Lung microvascular endothelial cell (primary cell): ENCODE data around the gene TULP3. TPM values are rescaled to one million over a fixed set of nuclear protein-coding genes. Genes with fewer than 3 reads are reported as not detected.
A peak's percentile ranks its signal among the peaks of the same experiment; 100 is the strongest.

Experiments used
- DNase-seq, 2 donors: peaks; one replicate each; pipeline versions ENCODE4 v3.0.0 to v3.0.0-alpha.2; 2010; ENCODE audit warnings: low read depth in 2 of 2
- total RNA-seq: library from RNA; depleted of rRNA; stranded (reverse); fragments of >200 nt; gene quantifications from 2 replicates; pipeline ENCODE4 v1.2.1, GENCODE V29; 2014

The TULP3 gene
- total RNA-seq, 1 donor from 2014 or later, result 15.9 TPM

- no peak for DNase-seq
Observed at GRCh38 chr12:2925322-2925995, 34.8 kb downstream of the TULP3 start.

DNA sequence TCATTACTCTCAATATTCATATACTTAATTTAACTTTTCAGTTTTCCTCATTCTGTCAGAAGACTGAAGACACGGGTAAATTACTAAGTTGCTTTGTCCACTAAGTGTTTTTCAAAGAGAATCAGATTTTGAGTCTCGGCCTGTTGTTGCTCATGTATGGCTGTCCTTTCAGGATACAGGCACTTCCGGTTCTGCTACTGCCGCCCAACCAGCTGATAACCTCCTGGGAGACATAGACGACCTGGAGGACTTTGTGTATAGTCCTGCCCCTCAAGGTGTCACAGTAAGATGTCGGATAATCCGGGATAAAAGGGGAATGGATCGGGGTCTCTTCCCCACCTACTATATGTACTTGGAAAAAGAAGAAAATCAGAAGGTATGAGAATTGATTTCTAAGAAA lies 40.2 kb downstream of the TULP3 start:
- DNase-seq, result peak; percentile 38 to 80

GRCh38 chr12:2933586-2933985 lies 42.9 kb downstream of the TULP3 start:
- DNase-seq, result no peak

- no peak for DNase-seq
Observed at GRCh38 chr12:2934371-2934770, 43.7 kb downstream of the TULP3 start.

GRCh38 chr12:2936301-2936700 lies 45.6 kb downstream of the TULP3 start:
- no peak for DNase-seq

GRCh38 chr12:2937500-2937899 lies 46.8 kb downstream of the TULP3 start:
- DNase-seq, result no peak

DNA sequence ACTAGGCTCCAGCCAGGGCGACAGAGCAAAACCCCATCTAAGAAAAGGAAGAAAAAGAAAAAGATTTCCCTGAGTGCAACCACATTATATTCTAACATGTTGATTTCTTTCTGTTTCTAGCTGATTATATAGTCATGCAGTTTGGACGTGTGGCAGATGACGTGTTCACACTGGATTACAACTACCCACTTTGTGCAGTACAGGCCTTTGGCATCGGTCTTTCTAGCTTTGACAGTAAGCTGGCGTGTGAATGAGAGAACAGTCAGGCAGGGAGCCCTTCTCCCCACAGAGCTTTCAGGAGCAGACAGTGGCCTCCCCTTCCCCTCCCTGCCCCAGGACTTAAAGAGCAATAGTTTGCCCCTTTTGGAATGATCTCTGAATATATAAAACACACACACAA lies 48.5 kb downstream of the TULP3 start:
- DNase-seq, result no peak

DNA sequence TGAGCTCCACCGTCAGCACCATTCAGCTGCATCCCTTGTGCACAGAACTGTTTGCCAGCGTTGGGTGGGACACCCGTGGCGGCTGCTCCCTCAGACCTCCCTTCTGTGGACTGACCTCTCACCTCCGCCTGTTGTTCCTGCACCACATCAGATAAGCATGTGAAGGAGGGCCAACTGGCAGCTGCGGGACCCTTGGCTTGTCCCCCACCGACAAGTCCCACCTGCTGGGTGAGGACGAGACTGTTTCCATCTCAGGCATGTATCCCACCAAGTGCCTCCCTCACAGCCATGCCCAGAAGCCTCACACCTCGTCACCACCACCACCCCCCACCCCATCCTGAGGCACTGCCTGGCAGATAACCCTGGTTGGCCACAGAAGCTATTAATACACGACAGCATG lies 49.9 kb downstream of the TULP3 start:
- DNase-seq, result no peak

DNA sequence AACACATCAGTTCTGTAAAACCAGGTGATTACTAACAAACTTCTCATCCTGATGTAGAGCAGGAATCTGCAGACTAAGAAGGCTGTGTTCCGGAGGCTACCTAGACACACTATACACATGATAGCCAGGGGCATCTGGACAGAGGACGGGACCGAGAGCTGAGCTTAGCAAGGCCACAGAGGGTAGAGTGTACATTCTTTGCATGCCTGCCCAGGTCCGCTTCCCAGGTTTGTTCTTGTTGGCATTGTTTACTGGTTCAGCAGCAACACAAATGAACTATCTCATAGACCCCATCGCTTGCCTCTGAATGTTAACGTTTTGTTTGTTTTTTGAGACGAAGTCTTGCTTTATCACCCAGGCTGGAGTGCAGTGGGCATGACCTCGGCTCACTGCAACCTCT lies 50.8 kb downstream of the TULP3 start:
- DNase-seq, result no peak

DNA sequence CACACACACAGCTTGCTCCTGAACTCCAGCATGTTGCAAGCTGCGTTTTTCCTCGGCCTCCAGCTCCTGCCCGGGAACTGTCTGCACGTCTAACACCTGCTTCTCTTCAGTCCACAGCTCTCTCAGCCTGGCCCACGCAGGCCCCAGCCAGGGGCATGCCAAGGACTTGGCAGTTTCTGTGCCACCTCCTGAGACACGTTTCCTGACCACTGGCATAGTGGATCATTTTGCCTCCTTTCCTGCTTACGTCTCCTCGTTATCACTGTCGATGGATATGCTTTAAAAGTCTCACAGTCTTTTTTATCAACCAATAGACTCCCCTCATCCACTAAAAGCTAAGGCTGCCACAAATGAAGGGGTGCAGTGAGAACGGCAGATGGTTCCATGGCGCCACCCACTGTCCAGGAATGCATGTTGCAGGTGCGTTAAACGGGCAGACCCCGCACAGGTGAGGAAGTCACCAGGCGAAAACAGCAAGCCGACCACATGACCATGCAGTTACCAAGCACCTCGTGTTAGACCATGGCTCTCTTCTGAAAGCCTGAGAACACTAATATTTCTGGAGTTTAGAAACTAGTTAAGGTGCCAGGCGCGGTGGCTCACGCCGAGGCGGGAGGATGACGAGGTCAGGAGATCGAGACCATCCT lies 53.8 kb downstream of the TULP3 start:
- DNase-seq, result peak; percentile 48 to 65

- DNase-seq, result no peak
Observed at GRCh38 chr12:2949411-2949810, 58.7 kb downstream of the TULP3 start.

DNA sequence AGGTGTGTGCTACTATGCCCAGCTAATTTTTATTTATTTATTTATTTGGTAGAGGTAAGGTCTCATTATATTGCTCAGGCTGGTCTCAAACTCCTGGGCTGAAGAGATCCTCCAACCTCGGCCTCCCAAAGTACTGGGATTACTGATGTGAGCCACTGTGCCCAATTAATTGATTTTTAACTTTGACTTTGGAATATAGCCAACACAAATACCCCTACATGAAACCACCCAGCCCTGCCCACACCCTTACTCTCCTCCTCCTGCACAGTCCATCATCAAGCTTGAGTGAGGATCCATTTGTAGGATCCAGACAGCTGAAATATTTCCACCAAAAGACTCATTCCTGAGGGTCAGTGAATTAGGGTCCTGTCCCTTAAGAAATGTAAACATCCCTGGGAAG lies 65.2 kb downstream of the TULP3 start:
- DNase-seq, result no peak

DNA sequence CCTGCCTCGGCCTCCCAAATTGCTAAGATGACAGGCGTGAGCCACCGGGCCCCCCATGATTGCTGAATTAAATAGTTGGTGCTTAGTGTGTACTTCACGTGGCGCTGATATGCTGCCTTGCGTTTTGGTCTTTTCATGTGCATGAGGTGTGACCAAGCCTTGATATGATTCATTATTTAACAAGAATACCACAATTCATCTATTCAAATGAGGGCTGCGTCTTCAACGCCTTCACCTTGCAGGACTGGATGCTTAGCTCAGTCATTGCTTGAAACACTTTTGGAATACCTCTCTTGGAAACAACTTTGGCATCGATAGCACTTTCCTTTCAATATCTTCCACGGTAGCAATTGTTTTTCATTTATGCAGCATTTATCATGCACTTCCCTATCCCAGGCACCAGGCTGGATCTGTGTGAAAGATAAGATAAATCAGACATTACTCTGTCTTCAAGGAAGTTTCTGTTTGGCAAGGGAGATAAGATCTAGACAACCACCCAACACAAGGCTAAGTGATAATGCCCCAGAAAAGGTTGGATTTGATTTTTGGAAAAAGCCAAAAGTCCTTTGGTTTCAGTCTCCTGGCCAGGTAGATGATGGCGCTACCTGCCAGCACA lies 67.2 kb downstream of the TULP3 start:
- DNase-seq, result peak in 1 of 2 donors; percentile 33

DNA sequence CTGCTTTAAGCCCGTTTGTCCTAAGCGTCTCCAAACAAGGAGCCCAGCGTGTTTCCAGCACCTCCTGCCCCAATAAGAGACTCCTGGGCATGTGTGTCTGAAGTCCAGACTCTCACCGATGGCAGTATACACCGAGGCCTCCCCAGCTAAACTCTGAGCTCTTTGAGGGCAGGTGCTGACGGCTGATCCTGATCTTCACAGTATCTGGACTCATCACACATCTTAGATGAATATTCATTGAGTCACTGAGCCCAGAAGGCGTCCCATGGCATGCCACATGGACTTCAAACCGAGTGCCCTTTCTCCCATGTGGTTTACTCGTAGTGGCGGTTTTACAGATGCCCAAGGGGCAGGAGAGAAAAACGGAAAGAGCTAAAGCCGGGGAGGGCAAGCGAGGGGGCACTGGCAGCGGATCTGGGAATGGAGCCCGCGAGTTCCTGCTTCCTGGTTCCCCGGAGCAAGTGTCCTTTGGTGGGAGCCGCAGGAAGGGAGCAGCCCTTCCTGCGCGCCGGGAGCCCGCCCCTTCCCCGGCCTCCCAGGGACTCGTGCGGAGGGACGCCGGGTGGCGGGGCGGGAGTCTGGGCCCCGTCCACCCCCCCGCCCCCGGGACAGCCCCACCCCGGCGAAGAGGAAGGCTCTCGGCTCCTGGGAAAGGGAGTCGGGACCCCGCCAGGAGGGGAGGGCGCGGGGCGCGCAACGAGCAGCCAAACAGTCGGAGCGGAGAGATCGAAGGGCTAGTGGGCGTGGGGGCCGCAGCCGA lies 67.9 kb downstream of the TULP3 start:
- peak; percentile 57 to 76 for DNase-seq

DNA sequence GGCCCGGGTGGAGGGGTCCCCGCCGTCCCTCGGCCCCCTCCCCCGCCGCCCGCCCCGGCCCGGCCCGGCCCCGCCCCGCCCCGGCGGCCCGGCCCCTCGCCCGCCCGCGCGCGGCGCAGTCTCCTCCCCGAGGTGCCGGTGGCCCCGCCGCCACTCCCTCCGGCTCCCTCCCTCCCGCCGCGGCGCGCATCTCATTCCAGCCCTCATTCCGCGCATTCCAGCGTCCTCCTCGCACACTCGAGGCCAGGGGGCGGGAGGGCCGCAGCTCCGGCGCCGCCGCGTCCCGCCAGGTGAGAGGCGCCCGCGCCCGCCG lies 68.5 kb downstream of the TULP3 start, which contains the start of gene TEAD4:
Gene TEAD4, plus strand, starts transcription at position 206 of the 313 bp plus-strand sequence.
- DNase-seq, result peak; percentile 77 to 82

GRCh38 chr12:2959505-2960389 lies 69.1 kb downstream of the TULP3 start:
- DNase-seq, result peak; percentile 65 to 82

GRCh38 chr12:2960390-2960956 lies 69.8 kb downstream of the TULP3 start:
- peak; percentile 38 to 50 for DNase-seq

GRCh38 chr12:2960996-2961616 lies 70.4 kb downstream of the TULP3 start:
- DNase-seq, result peak in 1 of 2 donors; percentile 50

- DNase-seq, result no peak
Observed at GRCh38 chr12:2961705-2962104, 71.0 kb downstream of the TULP3 start.

DNA sequence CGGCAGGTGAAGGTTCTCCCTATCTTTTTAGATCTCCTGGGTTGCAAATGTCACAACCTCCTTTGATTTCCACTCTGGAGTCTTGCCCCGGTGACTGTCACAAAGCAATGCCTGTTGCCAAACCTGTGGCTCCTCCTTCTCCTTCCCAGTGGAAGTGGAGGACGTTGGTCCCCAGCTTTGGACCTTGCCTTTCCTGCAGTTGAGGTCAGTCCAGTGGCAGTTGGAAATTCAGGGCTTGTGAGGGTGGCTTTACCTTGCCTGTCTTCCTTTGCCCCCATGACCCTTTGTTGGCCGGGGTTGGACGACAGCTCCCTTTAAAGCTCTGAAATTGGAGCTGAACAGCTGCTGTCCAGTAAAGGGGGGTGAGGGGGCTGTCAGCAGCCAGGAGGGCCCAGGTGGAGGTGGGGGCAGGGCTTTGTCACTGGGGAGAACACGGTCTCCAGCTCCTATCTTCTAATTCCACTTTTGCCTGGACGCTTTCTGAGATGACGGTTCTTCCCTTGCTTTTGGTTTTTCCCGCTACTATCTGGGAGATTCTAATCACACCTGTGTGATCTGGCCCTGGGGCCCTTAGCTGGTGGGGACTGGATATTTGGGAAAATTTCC lies 72.6 kb downstream of the TULP3 start:
- DNase-seq, result peak in 1 of 2 donors; percentile 28
